ENCODE measurements around the gene FMN1. TPM values are rescaled to one million over a fixed set of nuclear protein-coding genes. Genes with fewer than 3 reads are reported as not detected.

FMN1 gene
- total RNA-seq, 4 donors from 2014 or later = 32.6 to 102 (median 63.0) TPM

GRCh38 chr15:33183334-33183733 lies 11.2 kb downstream of the FMN1 start:
- intact Hi-C loops (cut with DNase I; ENCODE audit: low total_unique reads) (no loop called here), in situ Hi-C loops (cut with MboI; ENCODE audit: low pct_ligation_motif_present in 1 of 4, low pct_unique_long_range_greater_than_20kb in 1 of 4, low sequenced_read_pairs in 3 of 4) (no loop called here)
- H3K27me3 ChIP-seq = no peaks in the 10 kb centered on the region
- no peaks in the 10 kb centered on the region for H3K4me1 ChIP-seq
- no peaks in the 10 kb centered on the region for H3K9me3 ChIP-seq
- no peak for DNase-seq
- no peak overlapping the region for H3K4me3 ChIP-seq
- no peaks in the 10 kb centered on the region for H3K36me3 ChIP-seq
- H3K27ac ChIP-seq = no peak overlapping the region
- TF ChIP-seq EP300 (IDR thresholded peaks at IDR 0.05; ENCODE audit: low read depth) (no peak), POLR2AphosphoS5 (IDR thresholded peaks at IDR 0.05) (no peak), POLR2A (IDR thresholded peaks at IDR 0.05) (no peak), CTCF (IDR thresholded peaks at IDR 0.05) (no peak)
- 82 to 89% methylated on average over 3 of the region's 3 CpGs for WGBS, 2 donors (ENCODE audit: low coverage in 1 of 2)

- in situ Hi-C loops (cut with MboI; ENCODE audit: low pct_ligation_motif_present in 1 of 4, low pct_unique_long_range_greater_than_20kb in 1 of 4, low sequenced_read_pairs in 3 of 4) = no loop called here
- Histone ChIP-seq H3K4me1 (no peaks in the 10 kb centered on the region), H3K36me3 (no peaks in the 10 kb centered on the region), H3K27ac (no peak overlapping the region), H3K9me3 (no peaks in the 10 kb centered on the region), H3K4me3 (no peak overlapping the region), H3K27me3 (no peaks in the 10 kb centered on the region)
- TF ChIP-seq CTCF (IDR thresholded peaks at IDR 0.05) (no peak), EP300 (IDR thresholded peaks at IDR 0.05; ENCODE audit: low read depth) (no peak), POLR2AphosphoS5 (IDR thresholded peaks at IDR 0.05) (no peak), POLR2A (IDR thresholded peaks at IDR 0.05) (no peak)
- no peak for DNase-seq
- intact Hi-C loops (cut with DNase I; ENCODE audit: low total_unique reads) = no loop called here
- WGBS, 2 donors (ENCODE audit: low coverage in 1 of 2) = 62 to 71% methylated on average over 2 of the region's 2 CpGs
Measured at GRCh38 chr15:33182926-33183325, 11.6 kb downstream of the FMN1 start.

- H3K4me3 ChIP-seq = no peak overlapping the region
- 60 to 80% methylated on average over 3 to 4 of the region's 4 CpGs for WGBS, 2 donors (ENCODE audit: low coverage in 1 of 2)
- H3K27ac ChIP-seq = no peak overlapping the region
- TF ChIP-seq EP300 (IDR thresholded peaks at IDR 0.05; ENCODE audit: low read depth) (no peak), POLR2A (IDR thresholded peaks at IDR 0.05) (no peak), POLR2AphosphoS5 (IDR thresholded peaks at IDR 0.05) (no peak), CTCF (IDR thresholded peaks at IDR 0.05) (no peak)
- no peak for DNase-seq
- H3K36me3 ChIP-seq = no peaks in the 10 kb centered on the region
- no peaks in the 10 kb centered on the region for H3K27me3 ChIP-seq
- H3K9me3 ChIP-seq = no peaks in the 10 kb centered on the region
- H3K4me1 ChIP-seq = no peaks in the 10 kb centered on the region
- in situ Hi-C loops (cut with MboI; ENCODE audit: low pct_ligation_motif_present in 1 of 4, low pct_unique_long_range_greater_than_20kb in 1 of 4, low sequenced_read_pairs in 3 of 4) = no loop called here
- intact Hi-C loops (cut with DNase I; ENCODE audit: low total_unique reads) = no loop called here
Measured at GRCh38 chr15:33182278-33182905, 12.1 kb downstream of the FMN1 start.

- no peaks in the 10 kb centered on the region for H3K36me3 ChIP-seq
- no peaks in the 10 kb centered on the region for H3K4me1 ChIP-seq
- H3K27me3 ChIP-seq = no peaks in the 10 kb centered on the region
- WGBS, 2 donors (ENCODE audit: low coverage in 1 of 2) = 87 to 100% methylated on average over 1 to 5 of the region's 5 CpGs
- no peaks in the 10 kb centered on the region for H3K9me3 ChIP-seq
- intact Hi-C loops (cut with DNase I; ENCODE audit: low total_unique reads) (no loop called here), in situ Hi-C loops (cut with MboI; ENCODE audit: low pct_ligation_motif_present in 1 of 4, low pct_unique_long_range_greater_than_20kb in 1 of 4, low sequenced_read_pairs in 3 of 4) (no loop called here)
- no peak for TF ChIP-seq POLR2AphosphoS5 (IDR thresholded peaks at IDR 0.05)
- no peak for TF ChIP-seq EP300 (IDR thresholded peaks at IDR 0.05; ENCODE audit: low read depth)
- TF ChIP-seq CTCF (IDR thresholded peaks at IDR 0.05) = no peak
- TF ChIP-seq POLR2A (IDR thresholded peaks at IDR 0.05) = no peak
- no peak overlapping the region for H3K27ac ChIP-seq
- no peak for DNase-seq
- H3K4me3 ChIP-seq = no peak overlapping the region
Measured at GRCh38 chr15:33179874-33180273, 14.6 kb downstream of the FMN1 start.

Measured in transverse colon (tissue), 4 donors.